GM19193 (cell line): ENCODE results near the gene TREH.

Experiments
- POLR2A ChIP-seq: IDR thresholded peaks from 4 replicates; pipeline ENCODE4 v1.6.1; 2011; ENCODE audit not compliant: insufficient read depth, insufficient read length; ENCODE audit errors: extremely low read depth

The TREH gene

DNA sequence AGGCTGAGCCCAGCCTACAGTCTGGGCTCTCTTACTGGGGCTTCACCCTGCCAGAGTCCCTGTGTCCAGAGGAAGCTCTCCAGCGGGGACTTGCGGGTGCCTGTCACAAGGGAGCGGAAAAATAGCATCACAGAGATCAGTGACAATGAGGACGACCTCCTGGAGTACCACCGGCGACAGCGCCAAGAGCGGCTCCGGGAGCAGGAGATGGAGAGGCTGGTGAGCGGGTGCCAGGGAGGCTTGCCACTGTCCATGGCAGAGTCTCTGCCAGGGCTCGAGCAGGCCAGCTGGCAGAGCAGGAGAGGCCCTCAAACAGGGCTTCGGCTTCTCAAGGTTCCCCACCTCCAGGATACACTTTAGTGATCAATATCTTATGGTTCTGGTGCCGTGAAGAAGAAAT is 51.0 kb downstream of the TREH start:
- TF ChIP-seq POLR2A = no peak

GRCh38 chr11:118628031-118628430 is 51.4 kb downstream of the TREH start:
- no peak for TF ChIP-seq POLR2A

DNA sequence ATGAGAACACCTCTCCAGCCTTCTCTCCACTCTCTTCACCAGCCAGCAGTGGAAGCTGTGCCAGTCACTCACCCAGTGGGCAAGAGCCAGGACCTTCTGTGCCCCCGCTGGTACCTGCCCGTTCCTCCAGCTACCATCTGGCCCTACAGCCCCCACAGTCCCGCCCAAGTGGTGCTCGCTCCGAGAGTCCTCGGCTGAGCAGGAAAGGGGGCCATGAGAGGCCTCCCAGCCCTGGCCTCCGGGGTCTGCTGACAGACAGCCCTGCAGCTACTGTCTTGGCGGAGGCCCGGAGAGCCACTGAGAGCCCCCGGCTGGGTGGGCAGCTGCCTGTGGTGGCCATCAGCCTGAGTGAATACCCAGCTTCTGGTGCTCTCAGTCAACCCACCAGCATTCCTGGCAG is 51.9 kb downstream of the TREH start:
- TF ChIP-seq POLR2A = no peak

DNA sequence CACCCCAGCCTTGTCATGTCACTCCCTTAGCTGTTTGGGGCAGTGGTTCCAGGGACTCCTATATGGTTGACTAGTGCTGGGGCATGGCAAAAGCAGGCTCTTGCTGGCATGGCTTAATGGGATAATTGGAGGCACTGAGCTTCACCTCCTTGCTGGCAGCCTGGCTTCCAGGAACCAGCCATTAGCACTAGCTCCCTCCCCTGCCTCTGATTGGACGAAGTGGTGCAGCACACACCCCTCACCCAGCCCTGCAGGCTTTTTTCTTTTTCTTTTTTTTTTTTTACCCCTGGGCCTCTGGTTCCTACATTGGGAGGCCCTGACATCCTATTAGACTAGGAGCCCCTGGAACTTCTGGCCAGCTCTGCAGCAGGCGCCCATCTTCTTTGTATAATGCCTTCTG is 53.5 kb downstream of the TREH start:
- TF ChIP-seq POLR2A = no peak

- TF ChIP-seq POLR2A = no peak
Observed at GRCh38 chr11:118625036-118625690, 54.3 kb downstream of the TREH start.

DNA sequence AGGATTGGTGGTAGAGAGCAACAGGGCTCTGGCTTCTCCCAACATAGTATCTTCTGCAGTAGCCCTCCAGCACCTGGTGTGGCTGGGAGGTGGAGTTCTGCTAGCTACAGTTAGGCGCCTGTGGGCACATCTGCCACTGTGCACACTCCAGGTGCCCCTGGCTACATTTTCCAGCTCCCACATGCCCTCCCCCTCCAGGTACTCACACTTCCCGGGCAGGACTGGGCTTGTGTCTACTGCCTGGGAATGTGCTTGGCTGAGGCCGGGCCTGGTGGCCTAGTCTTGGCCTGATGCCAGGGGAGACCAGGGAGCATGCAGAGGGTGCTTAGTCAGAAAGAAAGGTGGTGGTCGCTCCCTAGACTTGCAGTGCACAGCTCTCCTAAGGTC is 56.2 kb downstream of the TREH start:
- TF ChIP-seq POLR2A = no peak

DNA sequence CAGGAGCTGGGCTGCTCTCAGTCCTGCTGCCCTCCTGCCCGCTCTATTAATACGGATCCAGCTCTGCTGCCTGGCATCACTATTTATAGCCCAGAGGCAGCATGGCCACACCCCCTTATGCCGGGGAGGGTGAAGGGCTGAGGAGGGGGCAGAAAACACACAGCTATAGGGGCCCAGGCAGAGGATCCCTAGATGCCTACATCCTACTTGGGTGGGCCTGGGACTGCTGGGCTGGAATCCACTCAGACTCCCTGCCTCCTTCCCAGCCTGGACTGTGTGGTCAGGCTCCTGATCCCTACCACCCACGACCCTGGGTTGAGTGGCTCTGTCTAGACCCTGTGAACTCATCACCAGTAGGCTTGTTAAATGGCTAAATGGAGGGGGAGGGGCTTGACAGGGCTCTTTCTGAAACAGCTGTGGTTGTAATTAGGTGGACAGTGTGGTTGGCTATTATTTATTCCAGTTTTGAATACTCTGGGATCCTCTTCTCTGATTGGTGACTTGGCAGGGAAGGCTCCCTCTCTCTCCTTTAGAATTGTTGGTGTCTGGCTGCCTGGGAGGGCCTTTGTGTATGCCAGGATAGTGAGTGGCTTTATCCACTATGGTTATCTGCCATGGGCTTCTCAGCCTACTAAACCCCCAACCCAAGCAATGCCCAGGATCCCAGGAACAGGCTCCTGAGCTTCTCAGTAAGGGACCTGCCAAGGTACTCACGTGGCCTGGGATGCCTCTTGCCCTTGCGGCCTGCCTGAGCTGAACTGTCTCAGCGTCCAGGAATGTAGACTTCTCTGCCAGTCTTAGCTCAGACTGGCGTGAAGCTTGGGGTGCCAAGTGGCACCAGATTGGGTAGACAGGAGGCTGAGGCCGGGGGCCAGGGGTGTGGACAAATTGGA is 56.8 kb downstream of the TREH start:
- TF ChIP-seq POLR2A = no peak

GRCh38 chr11:118621784-118622375 is 57.6 kb downstream of the TREH start:
- no peak for TF ChIP-seq POLR2A

DNA sequence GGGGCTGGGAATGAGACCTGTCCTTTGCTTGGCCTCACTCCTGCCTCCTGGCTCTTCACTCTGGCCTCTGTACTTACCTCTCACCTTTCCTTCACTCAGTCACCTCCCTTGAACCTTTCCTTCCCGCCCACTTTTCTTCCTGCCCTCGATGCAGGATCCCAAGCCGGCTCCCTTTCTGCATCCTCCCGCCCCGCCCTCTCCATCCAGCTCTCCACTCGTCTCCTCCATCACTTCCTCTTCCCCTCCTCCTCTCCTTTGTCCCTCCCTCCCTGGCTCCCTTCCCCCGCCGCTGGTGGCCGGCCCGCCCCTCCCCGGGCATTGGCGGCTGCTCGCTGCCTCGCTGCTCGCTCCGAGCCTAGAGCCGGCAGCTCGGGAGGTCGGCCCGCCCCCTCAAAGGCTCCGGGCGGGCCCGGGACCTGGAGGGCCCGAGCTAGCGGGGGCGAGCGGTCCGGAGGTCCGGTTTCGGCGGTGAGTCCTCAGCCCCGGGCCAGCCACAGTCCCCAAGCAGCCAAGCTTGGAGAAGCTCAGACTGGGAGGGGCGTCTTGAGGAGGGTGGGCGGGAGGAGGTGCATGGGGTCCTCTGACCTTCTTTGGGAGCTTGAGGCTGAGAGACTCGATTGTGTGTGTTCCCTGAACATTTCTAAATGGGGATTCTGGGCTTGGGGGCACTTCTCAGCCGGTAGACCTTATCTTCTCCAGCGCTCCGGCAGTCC is 58.2 kb downstream of the TREH start:
- no peak for TF ChIP-seq POLR2A

- no peak for TF ChIP-seq POLR2A
Observed at GRCh38 chr11:118620529-118621070, 58.9 kb downstream of the TREH start.

GRCh38 chr11:118619444-118620197 is 59.8 kb downstream of the TREH start:
- no peak for TF ChIP-seq POLR2A

- no peak for TF ChIP-seq POLR2A
Observed at GRCh38 chr11:118618991-118619375, 60.5 kb downstream of the TREH start.

DNA sequence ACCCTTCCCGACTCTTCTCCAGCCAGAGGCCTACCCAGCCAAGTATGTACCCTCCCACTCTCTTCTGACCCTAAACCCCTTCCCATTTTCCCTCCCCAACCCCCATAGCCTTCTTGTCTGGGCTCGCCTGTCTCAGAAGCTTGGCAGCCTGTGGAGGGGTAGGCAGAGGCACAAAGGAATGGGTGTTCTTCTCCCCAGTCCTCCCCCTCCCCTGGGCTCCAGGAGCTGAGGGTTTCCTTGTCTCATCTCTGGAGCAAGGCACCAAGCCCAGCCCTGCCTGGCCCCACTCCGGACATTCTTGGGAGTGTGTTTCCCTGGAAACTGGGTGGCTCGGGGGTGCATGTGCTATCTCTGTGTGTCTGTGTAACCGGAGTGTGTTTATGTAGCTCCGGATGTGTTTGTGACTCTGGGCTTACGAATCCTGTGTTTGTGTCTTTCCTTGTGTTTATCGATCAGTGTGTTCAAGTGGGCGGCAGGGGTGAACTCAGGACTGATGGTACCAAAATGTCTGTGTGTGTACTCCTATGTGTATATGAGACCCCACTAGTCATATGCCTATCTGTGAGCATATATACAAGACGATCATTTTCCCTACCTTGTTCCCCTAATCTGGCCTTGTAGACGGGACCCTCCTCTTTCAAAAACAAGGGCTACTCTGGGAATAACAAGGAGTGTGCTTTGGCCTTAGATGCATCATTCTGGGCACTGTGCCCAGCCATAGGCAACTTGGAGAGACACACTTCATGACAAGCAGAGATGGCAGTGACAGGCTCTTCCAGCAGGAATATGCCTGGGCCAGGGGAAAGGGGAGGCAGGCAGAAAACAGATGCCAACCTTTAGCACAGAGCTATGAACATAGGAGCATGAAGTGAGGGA is 61.1 kb downstream of the TREH start:
- no peak for TF ChIP-seq POLR2A
